HG02970 (cell line): ENCODE measurements around the gene RRP36.

Experiments used
- ATAC-seq: cut with Tn5 transposase; IDR thresholded peaks from one replicate; pipeline ENCODE4 v1.9.1; 2021; ENCODE audit warnings: mild to moderate bottlenecking, moderate library complexity, moderate number of reproducible peaks; ENCODE audit not compliant: unreplicated experiment, low FRiP score

Gene RRP36

DNA sequence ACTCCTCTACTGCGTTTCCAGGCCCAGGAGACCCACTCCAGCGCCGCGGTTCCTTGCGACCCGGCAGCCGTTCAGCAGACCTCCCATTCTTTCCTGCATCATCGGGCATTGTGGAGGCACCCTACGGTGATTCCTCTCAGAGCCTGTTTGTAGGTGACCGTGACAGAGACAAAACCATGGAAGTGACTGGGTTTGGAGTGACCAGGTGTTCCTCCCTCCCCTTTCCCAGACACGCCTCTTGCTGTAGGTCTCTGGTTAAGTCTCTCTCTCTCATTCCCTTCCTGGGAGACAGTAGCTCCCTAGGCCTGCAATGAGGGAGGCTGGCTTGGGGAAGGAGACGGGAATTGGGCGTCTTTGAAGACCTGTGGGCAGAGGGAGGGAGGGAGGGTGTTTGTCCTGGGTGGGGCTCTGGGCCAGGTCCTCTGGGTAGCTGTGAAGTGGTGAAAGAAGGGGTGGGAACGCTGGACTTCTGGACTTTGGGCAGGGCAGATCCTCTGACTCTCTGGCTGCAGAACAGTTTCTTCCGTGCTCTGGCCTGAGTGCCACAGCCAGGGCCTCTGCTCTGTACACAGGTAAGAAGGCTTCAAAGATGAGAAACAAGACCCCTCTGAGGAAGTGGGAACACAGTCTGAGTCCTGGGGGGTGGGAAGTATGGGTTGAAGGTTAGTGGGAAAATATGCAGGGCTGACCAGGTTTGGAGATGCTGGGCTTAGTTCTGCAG is 38.8 kb downstream of the RRP36 start:
- ATAC-seq = no peak

DNA sequence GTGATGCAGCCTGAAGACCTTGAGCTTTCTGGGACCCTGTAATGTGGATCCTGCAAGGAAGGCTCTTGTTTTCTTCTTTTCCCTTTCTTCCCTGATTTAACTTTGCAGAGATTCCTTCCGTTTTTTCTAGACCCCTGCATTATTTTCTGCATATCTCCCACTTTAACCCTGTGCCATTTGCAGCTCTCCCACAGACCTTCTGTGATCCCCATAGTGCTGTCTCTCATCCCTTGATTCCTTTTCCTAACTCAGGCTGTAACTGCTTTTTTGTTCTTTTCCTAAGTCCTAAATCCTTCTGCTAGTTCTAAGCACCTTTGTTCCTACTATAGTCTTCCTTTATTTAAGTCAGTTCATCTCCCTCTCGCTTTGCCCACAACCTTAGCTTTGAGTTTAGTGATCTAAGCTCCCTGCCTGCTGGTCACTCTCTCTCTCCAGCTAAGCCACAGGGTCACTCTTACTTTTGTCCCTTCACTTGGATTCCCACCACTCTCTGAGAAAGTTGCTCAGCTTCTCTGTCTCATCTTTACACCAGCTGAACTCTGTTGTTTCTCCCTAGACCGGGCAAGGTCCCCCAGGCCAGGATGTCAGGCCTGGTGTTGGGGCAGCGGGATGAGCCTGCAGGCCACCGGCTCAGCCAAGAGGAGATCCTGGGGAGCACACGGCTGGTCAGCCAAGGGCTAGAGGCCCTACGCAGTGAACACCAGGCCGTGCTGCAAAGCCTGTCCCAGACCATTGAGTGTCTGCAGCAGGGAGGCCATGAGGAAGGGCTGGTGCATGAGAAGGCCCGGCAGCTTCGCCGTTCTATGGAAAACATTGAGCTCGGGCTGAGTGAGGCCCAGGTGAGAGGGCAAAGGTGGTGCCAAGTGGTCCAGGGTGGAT is 39.6 kb downstream of the RRP36 start:
- no peak for ATAC-seq

DNA sequence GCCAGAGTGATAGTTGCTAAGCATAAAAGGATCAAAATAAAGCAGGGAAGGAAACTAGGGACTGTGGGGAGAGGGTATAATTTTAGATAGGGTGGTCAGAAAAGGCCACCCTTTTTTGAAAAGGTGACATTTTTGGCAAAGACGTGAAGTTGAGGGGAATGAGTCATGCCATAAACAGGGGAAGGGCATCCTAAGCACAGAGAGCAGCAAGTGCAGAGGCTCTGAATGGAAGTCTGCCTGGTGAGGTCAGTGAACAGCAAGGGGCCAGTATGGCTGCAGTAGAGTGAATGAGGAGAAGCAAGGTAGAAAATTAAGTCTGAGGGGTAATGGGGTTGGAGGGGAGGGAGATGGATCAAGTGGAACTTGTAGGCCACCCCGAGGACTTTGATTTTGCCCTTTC is 40.4 kb downstream of the RRP36 start:
- ATAC-seq = no peak

DNA sequence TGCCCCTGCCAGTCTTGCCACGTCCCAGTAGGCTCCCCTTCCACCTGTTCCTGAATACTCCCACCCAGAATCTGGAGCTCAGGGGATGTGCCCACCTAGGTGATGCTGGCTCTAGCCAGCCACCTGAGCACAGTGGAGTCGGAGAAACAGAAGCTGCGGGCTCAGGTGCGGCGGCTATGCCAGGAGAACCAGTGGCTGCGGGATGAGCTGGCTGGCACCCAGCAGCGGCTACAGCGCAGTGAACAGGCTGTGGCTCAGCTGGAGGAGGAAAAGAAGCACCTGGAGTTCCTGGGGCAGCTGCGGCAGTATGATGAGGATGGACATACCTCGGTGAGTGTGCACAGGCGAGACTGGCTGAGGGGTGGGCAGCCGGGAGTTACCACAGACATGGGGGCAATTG is 41.4 kb downstream of the RRP36 start:
- no peak for ATAC-seq

DNA sequence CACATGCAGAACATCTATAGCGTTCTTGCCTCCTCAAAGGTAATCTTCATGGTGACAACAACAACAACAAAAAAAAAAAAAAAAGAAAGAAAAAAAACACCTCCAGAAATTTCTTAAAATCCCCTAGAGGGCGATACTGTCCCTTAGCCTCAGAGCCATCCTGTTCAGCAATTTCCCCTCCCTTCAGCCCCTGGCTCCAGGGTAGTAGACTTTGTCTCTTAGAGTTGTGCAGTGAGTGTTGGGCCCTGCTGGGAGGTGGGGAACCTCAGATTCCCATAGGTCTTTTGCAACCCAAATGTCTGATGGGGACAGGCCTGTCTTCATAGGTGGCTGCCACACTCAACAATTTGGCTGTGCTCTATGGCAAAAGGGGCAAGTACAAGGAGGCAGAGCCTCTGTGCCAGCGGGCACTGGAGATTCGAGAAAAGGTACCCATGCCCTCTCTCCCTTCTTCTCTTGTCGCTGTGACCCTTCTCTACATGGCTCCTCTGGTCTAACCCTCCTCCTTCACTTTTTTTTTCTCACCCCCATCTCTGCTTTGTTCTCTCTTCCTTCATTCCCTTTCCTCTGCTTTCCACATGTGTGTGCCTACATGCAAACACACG is 48.7 kb downstream of the RRP36 start:
- ATAC-seq = no peak

DNA sequence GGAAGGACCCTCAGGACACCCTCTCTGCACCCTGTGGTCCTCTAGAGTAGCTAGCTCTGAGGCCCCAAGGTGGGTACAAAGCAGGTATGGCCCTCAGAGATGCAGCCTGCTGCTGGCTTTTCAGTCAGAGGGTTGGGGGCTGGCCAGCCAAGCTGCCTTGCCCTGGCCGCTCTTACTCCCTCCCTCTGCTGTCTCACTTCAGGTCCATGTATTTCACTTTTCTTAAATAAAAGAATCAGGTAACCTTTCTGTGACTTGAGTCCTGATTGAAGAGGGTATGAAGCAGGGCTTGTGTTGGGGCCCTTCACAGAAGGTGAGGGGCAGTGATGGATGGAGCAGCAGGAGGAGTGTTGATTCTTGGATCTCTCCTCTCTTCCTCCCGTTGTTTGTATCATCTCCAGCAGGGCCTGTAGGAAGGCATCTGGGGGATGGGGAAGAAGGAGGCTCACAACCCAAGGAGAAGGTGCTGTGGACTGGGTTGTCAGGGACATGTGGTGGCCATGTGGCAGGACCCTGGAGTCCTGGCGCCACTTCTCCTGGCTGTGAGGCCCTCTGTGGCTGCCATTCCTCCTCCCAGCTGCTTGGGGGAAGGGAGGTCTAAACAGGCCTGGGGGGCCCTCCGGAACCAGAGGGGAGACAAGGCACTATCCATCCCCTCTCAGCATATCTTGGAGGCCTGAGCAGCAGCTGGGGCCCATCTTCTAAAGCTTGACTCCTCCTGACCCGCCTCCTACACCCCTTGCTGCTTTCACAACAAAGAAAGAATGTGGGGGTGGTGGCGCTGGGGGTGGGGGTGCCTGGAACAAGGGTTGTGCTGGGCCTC is 53.6 kb downstream of the RRP36 start:
- ATAC-seq = no peak

DNA sequence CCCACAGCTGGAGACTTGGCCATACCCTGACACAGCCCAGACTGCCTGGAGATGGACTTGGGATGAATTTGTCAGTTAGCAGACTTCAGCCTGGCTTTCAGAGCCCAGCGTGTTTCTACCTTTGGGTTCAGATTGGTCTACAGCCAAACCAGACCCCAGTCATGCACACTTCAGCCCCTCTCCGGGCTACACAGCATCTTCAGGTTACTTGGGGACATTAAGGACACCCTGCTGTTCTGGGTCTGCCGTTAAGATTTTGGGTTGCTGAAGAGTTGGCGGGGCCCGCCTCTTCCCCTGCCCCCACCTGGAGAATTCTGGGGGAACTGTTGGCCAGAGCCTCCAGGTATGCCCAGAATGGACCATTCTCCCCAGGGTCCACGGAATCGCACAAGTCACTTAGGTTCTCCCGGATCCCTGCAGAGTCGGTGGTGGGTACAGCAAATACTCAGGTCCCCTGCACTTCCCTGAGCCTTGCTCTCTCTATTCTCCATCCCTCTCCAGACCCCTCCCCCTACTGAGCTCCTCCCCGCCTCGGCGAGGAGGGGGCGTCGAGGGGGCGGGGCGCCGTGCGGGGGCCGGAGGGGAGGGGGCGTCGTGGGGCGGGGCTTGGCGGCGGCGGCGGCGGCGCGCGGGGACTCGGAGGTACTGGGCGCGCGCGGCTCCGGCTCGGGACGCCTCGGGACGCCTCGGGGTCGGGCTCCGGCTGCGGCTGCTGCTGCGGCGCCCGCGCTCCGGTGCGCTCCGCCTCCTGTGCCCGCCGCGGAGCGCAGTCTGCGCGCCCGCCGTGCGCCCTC is 54.4 kb downstream of the RRP36 start, which contains the start of gene PTK7:
Gene PTK7, plus strand, starts transcription at position 645 of the 794 bp plus-strand sequence. CDS start 175 bp downstream, outside the sequence.
- no peak for ATAC-seq

DNA sequence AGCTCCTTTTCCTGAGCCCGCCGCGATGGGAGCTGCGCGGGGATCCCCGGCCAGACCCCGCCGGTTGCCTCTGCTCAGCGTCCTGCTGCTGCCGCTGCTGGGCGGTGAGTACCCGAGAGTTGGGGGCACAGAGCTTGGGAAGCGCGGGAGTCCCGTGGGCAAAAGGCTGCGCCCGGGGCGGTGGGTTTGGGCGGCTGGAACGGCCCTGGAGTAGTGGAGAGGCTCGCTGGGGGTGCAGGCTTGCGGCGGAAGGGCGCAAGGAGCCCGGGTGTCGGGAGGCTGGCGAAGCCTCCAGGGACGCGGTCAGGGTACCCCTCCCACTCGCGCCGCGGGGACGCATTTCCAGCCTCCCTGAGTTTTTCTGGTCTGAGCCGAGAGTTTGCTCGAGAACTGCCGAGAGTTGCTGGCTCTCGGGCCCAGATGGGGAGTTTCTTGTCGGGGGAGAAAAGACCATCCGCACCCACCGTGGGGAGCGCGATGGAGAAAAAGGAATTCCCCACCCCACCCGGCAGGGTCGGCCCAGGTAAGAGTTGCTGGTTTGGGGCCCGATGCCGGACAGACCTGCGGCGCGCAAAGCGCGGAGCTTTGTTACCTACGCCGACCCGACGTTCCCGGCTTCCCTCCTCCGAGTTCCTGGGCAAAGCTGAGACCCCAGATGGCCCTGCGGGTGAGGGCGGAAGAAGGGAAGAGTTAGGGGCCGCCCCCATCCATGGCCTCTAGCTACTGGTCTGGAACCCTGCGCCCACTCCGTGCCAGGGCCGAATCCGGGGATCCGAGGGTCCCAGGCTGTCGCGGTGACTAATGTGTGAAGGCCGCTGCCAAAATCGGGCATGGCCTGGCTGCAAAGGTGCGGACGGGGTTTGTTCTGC is 55.3 kb downstream of the RRP36 start:
- ATAC-seq = no peak

DNA sequence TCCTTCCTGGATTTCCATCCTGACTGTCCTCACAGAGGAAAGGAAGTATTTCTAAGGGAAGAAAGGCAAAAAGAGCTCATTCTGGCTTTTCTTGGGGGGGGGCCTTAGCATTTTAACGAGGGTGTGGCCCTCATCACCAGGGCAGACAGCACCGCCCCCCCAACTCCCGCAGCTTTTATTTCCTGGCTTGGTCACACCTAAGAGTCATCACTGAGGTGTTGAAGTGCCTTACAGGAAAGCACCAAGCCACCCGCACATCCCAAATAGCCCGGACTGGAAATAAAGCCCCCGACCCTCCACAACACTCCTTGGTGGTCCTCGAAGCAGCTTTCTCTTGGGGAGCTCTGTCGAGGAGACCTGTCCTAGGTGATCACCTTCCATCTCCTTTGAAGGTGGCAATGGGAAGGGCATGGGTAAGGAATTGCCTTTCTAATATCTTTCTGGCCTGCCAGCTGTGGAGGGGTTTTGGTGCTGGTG is 55.9 kb downstream of the RRP36 start:
- ATAC-seq = no peak

DNA sequence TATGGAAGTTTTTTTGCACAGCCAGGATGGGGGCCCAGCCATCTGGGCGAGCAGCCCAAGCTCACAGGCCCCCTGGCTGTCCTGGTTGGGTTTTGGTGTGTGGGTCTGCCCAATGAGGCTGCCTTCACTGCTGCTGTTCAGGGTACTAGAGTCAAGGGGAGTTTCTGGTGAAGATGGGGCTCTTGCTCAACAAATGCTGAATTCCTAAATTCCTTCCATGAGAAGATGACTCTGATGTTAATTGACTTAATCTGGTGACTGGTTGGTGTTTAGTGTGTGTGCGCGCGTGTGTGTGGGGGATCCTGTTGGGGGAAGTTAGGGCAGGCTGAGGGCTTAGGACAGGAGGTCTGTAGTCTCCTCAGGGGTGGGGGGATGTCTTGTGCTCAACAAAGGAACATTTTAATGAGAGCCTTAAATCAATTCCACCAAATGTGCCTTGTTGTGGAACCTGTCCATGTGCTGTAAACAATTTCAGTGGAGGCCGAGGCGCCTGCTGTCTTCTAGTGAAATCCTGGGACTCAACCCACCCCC is 56.6 kb downstream of the RRP36 start:
- ATAC-seq = no peak

DNA sequence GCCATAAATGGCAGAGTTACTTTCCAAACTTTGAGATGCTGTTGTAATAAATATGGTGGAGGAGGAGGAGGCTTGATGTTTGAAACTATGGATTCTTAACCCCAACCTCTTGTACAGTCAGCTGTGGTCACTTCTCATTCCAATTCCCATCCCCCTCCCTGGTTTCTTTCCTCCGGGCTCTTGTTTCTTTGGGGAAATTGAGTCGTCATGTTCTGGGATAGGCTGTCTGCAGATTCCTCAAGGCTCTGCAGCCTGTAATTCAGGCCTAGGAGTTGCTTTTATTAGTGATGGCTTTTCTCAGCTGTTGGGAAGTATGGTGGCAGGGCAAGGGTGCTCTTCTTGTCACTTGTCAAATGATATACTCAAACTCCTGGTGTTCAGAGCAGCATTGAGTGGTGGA is 57.3 kb downstream of the RRP36 start:
- no peak for ATAC-seq
